Stimulated activated CD4-positive, alpha-beta T cell treated with anti-CD3 and anti-CD28 coated beads, Interleukin-12 subunit alpha, Interleukin-12 subunit beta, amount 100 ng/mL, for 4 hours (primary cell): ENCODE results near the gene B4GAT1.
"Not testable (repeated sequence)": the region's sequence is repeated elsewhere in the genome, so short reads cannot be mapped to it uniquely, and the experiment has no call there.

Experiments used
- DNase-seq: peaks from one replicate; pipeline ENCODE4 v3.0.0-alpha.2; 2020

The B4GAT1 gene

DNA sequence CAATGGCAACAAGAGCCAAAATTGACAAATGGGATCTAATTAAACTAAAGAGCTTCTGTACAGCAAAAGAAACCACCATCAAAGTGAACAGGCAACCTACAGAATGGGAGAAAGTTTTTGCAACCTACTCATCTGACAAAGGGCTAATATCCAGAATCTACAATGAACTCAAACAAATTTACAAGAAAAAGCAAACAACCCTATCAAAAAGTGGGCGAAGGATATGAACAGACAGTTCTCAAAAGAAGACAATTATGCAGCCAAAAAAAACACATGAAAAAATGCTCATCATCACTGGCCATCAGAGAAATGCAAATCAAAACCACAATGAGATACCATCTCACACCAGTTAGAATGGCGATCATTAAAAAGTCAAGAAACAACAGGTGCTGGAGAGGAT, 27.1 kb downstream of the B4GAT1 start:
- not testable (repeated sequence) for DNase-seq

- no peak for DNase-seq
These were observed 28.8 kb downstream of the B4GAT1 start for GRCh38 chr11:66318600-66318970.

- DNase-seq, result no peak
These were observed 29.5 kb downstream of the B4GAT1 start for GRCh38 chr11:66317723-66318599.

DNA sequence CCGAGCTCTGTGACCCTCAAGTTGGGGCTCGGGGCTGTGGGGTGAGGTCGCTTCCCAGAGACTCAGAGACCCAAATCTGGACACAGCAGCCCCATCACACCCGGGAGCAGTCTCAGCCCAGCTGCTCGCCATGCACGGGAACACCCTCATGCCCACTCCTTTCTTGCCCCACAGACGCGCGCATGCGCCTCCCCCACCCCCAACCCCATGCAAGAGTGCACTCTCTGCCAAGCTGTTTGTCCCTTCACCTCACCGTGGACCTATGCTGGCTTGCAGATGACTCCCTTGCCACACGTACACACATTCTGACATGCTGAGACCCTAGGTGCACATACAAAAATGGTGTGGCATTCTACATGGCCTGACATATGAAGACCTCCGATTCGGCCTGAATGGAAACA, 30.1 kb downstream of the B4GAT1 start:
- DNase-seq, result no peak

- no peak for DNase-seq
These were observed 30.6 kb downstream of the B4GAT1 start, which contains the start of gene CD248 for GRCh38 chr11:66316849-66317251. Gene CD248, minus strand, starts transcription at chr11:66317044. Its CDS starts 17 bp downstream, at chr11:66317027.

- DNase-seq, result no peak
These were observed 31.3 kb downstream of the B4GAT1 start for GRCh38 chr11:66315921-66316811.

DNA sequence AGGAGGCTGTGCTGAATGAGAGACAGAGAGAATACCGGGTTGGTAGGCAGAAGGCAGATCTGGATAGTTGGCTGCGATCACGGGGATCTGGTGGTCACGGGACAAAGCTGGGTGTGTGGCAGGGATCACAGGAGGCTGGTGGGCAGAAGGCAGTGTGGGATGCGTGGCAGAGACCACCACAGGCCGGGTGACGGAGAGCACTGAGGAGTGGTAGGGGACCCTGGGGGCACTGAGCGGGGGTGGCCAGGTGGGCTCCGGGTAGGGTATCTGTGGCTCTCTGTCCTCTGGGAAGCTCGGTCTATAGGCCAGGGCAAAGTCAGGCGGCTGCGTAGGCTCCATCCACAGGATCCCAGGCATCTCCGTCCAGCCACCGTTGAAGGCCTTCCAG, 31.9 kb downstream of the B4GAT1 start:
- DNase-seq, result no peak

GRCh38 chr11:66314561-66315497, 32.6 kb downstream of the B4GAT1 start:
- DNase-seq, result no peak

- no peak for DNase-seq
These were observed 33.3 kb downstream of the B4GAT1 start for GRCh38 chr11:66314186-66314501.

DNA sequence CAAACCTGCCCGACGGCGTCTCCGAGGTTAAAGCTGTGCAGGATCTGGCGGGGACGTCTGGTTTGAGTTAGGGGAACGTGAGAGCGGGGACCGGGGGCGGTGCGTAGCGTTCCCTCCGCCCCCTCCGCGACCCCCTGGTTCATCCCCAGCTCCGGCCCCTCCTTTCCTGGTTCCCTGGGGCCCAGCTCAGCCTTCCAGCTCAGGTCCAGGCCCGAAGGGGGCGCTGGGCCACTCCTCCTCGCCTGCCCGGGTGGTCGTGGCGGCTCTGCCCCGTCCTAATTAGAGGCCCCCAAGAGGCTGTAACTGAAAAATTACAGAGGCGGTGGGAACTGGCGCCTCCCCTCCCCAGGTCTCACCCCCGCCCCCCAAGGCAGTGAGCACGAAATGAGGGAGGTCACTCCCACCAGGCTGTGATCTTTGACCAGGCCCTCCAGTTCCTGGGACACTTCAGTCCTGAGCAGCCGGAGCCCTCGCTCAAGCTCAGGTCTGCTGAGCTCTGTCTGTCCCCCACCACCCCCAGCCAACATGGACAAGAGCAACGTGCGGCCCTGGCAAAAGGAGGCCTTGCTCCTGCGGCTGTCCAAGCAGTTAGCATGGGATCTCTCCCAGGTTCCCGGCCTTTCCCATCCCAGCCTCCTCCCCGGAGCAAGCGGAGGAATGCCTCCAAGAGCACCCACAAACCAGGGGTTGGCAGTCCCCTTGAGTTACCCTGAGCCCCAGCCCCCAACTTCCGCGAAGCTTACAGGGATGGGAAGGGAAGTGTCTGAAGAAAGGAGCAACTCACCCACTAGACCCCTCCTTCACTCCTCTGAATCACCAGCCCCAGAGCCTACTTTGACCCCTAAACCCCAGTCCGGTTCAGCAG, 33.9 kb downstream of the B4GAT1 start:
- DNase-seq, result no peak

GRCh38 chr11:66312549-66313320, 34.7 kb downstream of the B4GAT1 start:
- DNase-seq, result peak; percentile 98

GRCh38 chr11:66311965-66312548, 35.4 kb downstream of the B4GAT1 start:
- peak; percentile 96 for DNase-seq

DNA sequence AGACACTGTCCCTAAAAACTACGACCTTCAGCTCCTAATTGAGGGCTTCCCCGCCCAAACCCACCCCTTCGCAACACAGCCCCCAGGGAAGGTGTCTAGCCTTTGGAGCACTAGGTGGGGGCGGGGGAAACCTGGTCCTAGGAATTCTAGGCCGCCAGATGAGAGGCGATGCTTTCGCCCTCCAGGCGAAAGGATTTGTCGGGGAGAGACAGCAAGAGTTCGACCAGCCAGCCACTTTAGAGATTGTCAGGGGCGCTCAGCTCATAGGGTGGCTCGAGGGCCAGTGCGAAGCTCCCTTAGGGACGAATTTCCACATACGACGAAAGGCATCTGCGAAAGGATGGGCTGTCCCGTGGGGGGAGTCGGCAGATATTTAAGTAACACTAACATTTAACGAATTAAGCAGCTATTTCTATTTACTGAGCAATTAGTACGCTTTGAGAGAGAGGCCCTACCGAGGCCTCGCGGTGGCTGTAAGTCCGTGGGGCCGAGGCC, 35.9 kb downstream of the B4GAT1 start:
- DNase-seq, result no peak

DNA sequence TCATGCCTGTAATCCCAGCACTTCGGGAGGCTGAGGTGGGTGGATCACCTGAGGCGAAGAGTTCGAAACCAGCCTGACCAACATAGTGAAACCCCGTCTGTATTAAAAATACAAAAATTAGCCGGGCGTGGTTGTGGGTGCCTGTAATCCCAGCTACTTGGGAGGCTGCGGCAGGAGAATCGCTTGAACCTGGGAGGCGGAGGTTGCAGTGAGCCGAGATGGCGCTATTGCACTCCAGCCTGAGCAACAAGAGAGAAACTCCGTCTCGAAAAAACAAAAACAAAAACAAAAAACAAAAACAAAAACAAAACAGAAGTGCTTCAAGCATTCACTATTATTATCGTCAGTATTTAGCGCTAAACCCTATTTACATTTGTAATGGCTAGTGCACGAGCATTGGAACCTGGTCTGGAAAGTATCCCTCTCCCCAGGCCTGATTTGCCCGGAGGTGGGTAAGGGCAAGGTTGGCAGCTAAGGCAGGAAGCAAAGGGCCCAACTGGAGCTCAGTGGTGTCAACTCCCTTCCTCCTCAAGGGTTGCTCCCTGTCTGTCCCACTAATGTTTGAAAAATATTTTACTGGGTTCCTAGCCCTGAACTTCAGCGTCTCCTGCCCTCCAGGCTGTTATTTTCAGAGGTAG, 36.5 kb downstream of the B4GAT1 start:
- DNase-seq, result not testable (repeated sequence)

DNA sequence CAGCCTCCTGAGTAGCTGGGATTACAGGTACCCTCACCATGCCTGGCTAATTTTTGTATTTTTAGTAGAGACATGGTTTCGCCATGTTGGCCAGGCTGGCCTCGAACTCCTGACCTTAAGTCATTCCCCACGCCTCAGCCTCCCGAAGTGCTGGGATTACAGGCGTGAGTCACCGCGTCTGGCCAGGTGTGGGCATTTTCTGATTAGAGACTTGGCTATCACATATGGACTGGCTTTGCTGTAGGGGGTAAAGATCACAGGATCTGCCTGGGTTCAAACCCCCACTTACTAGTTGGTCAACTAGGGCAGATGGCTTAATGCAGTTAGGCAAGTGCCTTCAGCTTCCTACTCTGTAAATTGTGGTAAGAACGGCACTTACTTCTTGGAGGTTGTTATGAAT, 37.1 kb downstream of the B4GAT1 start:
- no peak for DNase-seq

DNA sequence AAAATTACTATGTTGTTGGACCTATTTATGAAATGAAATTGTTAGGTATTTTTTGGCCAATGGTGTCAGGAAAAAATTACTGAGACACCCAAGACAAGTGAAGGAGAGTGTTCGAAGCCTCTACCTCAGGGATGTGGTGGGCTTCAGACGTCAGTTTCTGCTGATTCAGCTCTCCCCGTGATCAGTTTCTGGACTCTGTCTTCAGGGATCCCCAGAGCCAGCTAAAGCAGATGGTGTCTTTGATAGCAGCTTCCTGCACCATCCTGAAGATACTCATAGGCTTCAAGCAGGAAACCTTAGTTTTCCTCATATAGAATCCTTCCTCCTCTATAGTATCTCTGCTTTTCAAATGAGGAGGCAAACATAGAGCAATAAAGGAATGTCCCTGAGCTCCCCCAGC, 38.0 kb downstream of the B4GAT1 start:
- no peak for DNase-seq

GRCh38 chr11:66302656-66303055, 44.8 kb downstream of the B4GAT1 start:
- DNase-seq, result no peak

- no peak for DNase-seq
These were observed 48.2 kb downstream of the B4GAT1 start for GRCh38 chr11:66299186-66299585.

DNA sequence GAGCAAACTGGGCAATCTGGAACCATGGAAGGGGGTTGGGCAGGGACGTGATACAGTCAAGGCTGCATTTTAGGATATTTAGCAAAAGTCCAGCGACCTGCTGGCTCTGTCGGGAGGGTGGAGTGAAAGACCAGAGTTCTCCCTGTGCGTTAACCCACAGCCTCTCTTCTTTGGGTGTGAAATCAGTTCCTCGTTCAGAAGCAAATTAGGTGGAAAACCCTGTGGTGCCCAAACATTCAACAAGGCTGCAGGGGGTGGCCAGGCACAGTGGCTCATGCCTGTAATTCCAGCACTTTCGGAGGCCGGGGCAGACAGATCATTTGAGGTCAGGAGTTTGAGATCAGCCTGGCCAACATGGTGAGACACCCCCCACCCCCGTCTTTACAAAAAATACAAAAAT, 49.8 kb downstream of the B4GAT1 start:
- no peak for DNase-seq
